GM18868 (cell line): Measurements from ENCODE around the gene BMP15.

Source experiments
- ATAC-seq: cut with Tn5 transposase; IDR thresholded peaks from one replicate; pipeline ENCODE4 v1.9.1; 2021; ENCODE audit warnings: mild to moderate bottlenecking, moderate library complexity; ENCODE audit not compliant: unreplicated experiment

BMP15 gene

GRCh38 chrX:50910685-50911176 is at the start of gene BMP15:
BMP15 (plus strand) TSS chrX:50910735; CDS start chrX:50910784, 49 bp downstream.
- ATAC-seq: no peak

GRCh38 chrX:50863471-50863870 is 47.1 kb upstream of the BMP15 start:
- ATAC-seq: no peak

- no peak for ATAC-seq
Measured at GRCh38 chrX:50865311-50865710, 45.2 kb upstream of the BMP15 start.

GRCh38 chrX:50871922-50872453 is 38.5 kb upstream of the BMP15 start:
- ATAC-seq: no peak

GRCh38 chrX:50874876-50875275 is 35.7 kb upstream of the BMP15 start:
- ATAC-seq: no peak

- no peak for ATAC-seq
Measured at GRCh38 chrX:50876551-50876950, 34.0 kb upstream of the BMP15 start.

- ATAC-seq: no peak
Measured at GRCh38 chrX:50877310-50877709, 33.2 kb upstream of the BMP15 start.

GRCh38 chrX:50881028-50881427 is 29.5 kb upstream of the BMP15 start:
- no peak for ATAC-seq

GRCh38 chrX:50888884-50889283 is 21.7 kb upstream of the BMP15 start:
- no peak for ATAC-seq

- no peak for ATAC-seq
Measured at GRCh38 chrX:50889582-50889981, 21.0 kb upstream of the BMP15 start.

GRCh38 chrX:50893047-50893446 is 17.5 kb upstream of the BMP15 start:
- ATAC-seq: no peak

GRCh38 chrX:50893466-50893865 is 17.1 kb upstream of the BMP15 start:
- no peak for ATAC-seq

- no peak for ATAC-seq
Measured at GRCh38 chrX:50905334-50905733, 5.2 kb upstream of the BMP15 start.

GRCh38 chrX:50913520-50913919 is 3.0 kb downstream of the BMP15 start:
- ATAC-seq: no peak

- no peak for ATAC-seq
Measured at GRCh38 chrX:50920132-50920531, 9.6 kb downstream of the BMP15 start.

GRCh38 chrX:50927127-50927526 is 16.6 kb downstream of the BMP15 start:
- ATAC-seq: no peak

- ATAC-seq: no peak
Measured at GRCh38 chrX:50941638-50942037, 31.1 kb downstream of the BMP15 start.

- no peak for ATAC-seq
Measured at GRCh38 chrX:50942471-50942870, 31.9 kb downstream of the BMP15 start.

- ATAC-seq: no peak
Measured at GRCh38 chrX:50952406-50952805, 41.9 kb downstream of the BMP15 start.

- ATAC-seq: no peak
Measured at GRCh38 chrX:50953832-50954231, 43.3 kb downstream of the BMP15 start.

GRCh38 chrX:50962156-50962555 is 51.6 kb downstream of the BMP15 start:
- no peak for ATAC-seq

- no peak for ATAC-seq
Measured at GRCh38 chrX:50963842-50964241, 53.3 kb downstream of the BMP15 start.
